Right lung (tissue), 5 donors: ENCODE data around the gene RABL6. TPM values are rescaled to one million over a fixed set of nuclear protein-coding genes. Genes with fewer than 3 reads are reported as not detected.

Experiments
- DNase-seq, 2 donors: peaks; one replicate each; pipeline ENCODE4 v3.0.0-alpha.2; 2013
- polyA plus RNA-seq, 5 donors: library from polyadenylated mRNA; unstranded; fragments of 120-200 nt; gene quantifications; one replicate each; pipeline versions ENCODE4 v1.2.1 to v1.2.3, GENCODE V29; 2013; ENCODE audit warnings: inconsistent platforms in 1 of 5, low replicate concordance in 1 of 5; ENCODE audit not compliant: insufficient read length in 5 of 5, insufficient read depth in 1 of 5

The RABL6 gene
- polyA plus RNA-seq, 5 donors, result 46.3 to 79.6 (median 54.0) TPM

DNA sequence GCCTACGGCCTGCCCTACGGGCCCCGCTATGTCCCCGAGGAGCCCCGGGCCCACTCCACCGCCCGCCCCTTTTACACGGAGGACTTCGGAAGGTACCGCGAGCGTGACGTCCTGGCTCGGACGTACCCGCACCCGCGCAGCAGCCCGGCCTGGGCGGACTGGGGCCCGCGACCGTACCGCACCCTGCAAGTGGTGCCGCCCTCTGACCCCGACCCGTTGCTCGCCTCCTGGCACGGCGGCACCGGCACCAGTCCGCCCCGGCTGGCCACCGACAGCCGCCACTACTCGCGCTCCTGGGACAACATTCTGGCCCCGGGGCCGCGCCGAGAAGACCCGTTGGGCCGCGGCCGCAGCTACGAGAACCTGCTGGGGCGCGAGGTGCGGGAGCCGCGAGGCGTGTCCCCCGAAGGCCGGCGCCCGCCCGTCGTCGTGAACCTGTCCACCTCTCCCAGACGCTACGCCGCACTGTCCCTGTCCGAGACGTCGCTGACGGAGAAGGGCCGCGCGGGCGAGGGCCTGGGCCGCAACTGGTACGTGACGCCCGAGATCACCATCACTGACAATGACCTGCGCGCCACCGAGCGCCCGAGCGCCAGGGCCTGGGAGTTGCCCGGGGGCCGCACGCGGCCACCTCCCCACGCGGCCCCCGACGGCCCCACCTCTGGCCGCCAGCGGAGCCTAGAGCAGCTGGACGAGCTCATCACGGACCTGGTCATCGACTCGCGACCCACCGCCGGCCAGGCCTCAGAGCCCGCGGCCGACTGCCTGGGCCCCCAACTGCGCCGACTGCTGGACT, 37.9 kb downstream of the RABL6 start:
- DNase-seq, result no peak

DNA sequence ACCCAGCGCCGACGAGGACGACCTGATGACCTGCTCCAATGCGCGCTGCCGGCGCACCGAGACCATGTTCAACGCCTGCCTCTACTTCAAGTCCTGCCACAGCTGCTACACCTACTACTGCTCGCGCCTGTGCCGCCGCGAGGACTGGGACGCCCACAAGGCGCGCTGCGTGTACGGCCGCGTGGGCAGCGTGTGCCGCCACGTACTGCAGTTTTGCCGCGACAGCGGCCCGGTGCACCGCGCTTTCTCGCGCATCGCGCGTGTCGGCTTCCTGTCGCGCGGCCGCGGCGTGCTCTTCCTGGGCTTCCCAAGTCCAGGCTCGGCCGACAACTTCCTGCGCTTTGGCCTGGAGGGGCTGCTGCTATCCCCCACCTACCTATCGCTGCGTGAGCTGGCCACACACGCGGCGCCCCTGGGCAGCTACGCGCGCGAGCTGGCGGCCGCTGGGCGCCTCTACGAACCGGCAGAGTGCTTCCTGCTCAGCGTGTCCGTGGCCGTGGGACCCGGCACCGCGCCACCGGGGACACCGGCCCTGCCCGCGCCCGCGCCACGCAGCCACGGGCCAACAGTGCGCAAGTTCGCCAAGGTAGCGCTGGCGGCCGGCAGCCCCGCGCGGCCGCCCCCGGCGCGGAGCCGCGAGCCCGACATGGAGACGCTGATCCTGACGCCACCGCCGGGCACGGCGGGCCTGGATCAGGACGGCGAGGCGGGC, 38.8 kb downstream of the RABL6 start:
- no peak for DNase-seq

DNA sequence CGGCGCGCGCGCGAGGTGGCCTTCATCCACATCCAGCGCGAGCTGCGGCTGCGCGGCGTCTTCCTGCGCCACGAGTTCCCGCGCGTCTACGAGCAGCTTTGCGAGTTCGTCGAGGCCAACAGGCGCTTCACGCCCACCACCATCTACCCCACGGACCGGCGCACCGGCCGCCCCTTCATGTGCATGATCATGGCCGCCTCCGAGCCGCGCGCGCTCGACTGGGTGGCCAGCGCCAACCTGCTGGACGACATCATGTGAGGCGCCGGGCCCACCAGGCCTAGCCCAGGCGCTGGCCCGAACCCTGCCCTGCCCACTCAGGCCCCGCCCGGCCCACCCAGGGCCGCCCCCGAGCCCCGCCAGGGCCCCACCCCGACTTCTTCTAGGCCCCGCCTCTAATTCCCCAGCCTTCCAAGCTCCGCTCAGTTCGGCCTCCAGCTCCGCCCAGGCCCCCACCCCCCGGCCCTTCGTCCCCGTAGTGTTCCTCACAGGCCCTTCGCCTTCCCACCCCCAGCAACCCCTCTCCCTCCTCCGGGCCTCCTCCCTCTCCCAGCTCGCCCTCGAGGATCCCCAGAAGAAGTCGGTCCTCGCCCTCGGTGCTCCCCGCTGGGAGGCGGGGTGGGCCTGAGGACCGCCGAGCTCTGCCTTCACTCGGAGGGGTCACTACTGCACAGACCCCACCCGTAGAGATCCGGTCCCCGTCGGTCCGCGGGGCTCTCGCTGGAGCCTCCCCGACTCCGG, 39.5 kb downstream of the RABL6 start:
- no peak for DNase-seq

GRCh38 chr9:136847826-136848392, 40.2 kb downstream of the RABL6 start:
- DNase-seq, result no peak

GRCh38 chr9:136848393-136849037, 40.8 kb downstream of the RABL6 start:
- no peak for DNase-seq

GRCh38 chr9:136849038-136849959, 41.6 kb downstream of the RABL6 start, which contains the start of gene PHPT1:
PHPT1 (plus strand) TSS chr9:136849409; CDS start chr9:136849431, 22 bp downstream.
- peak; percentile 99 for DNase-seq

- no peak for DNase-seq
Observed at GRCh38 chr9:136849960-136850865, 42.5 kb downstream of the RABL6 start.

GRCh38 chr9:136850866-136851775, 43.4 kb downstream of the RABL6 start:
- no peak for DNase-seq

DNA sequence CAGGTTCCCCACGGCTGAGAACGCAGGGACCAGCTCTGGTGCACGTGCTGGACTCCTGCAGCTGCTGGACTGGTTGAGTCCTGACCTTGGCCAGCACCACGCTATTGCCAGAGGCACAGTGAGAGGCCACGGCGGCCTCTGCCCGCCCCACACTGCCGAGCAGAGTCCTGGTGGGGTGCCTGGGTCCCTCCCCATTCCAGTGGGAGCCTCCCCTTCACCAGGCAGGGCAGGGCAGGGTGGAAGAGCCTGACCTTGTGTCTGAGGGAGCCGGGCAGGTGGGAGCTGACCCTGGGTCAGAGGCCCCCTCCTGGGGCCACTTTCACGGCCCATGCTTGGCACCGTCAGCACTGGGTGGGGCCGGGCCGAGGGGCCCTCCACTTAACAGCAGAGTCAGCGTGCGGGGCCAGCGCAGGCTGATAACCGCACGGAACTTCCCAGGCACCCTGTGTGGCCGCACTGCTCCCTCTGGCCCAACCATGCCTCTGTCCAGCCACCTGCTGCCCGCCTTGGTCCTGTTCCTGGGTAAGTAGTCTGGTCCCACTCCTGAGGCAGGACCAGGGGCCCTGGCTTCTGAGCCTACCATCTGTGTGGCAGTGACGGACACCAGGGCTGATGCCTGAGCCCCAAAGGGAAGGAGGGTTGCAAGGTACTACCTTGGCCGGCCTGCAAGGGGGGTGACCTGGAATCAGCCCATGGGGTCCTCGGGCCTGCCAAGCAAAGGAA, 44.4 kb downstream of the RABL6 start, which contains the start of gene MAMDC4:
TSS of gene MAMDC4 (plus strand) at position 406 of the 723 bp plus-strand sequence. CDS start at position 477, 71 bp downstream.
- DNase-seq, result no peak

GRCh38 chr9:136852664-136853595, 45.2 kb downstream of the RABL6 start:
- no peak for DNase-seq

- no peak for DNase-seq
Observed at GRCh38 chr9:136853596-136854112, 45.9 kb downstream of the RABL6 start.

- no peak for DNase-seq
Observed at GRCh38 chr9:136854113-136854841, 46.5 kb downstream of the RABL6 start.

DNA sequence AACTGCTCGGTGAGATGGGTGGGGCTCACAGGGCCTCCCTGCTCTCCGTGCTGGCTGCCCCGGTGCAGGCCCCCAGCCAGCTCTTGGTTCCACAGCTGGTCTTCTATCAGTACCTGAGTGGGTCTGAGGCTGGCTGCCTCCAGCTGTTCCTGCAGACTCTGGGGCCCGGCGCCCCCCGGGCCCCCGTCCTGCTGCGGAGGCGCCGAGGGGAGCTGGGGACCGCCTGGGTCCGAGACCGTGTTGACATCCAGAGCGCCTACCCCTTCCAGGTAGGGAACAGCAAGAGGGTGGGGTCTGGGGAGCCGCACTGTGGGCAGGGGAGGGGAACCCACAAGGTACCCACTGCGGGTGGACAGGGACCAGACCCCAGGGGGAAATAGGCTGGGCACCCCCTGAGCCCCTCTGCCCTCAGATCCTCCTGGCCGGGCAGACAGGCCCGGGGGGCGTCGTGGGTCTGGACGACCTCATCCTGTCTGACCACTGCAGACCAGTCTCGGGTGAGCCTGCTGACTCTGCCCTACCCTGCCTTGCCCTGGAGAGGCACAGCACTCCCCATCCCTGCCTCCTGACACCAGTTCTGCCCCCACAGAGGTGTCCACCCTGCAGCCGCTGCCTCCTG, 47.2 kb downstream of the RABL6 start:
- DNase-seq, result no peak

DNA sequence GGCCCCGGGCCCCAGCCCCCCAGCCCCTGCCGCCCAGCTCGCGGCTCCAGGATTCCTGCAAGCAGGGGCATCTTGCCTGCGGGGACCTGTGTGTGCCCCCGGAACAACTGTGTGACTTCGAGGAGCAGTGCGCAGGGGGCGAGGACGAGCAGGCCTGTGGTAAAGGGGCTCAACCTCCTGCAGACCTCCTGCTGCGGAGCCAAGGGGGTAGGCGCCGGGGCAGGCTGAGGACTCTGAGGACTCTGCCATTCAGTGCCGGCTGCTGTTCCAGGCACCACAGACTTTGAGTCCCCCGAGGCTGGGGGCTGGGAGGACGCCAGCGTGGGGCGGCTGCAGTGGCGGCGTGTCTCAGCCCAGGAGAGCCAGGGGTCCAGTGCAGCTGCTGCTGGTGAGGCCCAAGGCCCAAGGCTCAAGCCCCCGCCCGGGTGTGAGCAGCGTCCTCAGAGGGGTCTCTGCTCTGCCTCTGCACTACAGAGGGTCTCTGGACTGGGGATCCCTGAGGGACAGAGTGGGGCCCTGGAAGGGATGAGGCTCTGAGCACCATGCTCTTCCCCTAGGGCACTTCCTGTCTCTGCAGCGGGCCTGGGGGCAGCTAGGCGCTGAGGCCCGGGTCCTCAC, 47.8 kb downstream of the RABL6 start:
- DNase-seq, result no peak
